HFFc6 (cell line): Measurements from ENCODE around the gene THRSP. TPM values are rescaled to one million over a fixed set of nuclear protein-coding genes. Genes with fewer than 3 reads are reported as not detected.

Source experiments
- DNase-seq: peaks from one replicate; pipeline ENCODE4 v3.0.0-alpha.2; 2018
- H3K27ac Mint-ChIP-seq: 2 replicates; pipeline ENCODE4 v1.8.0; 2020; ENCODE audit warnings: mild to moderate bottlenecking, mixed read lengths
- H3K27me3 Mint-ChIP-seq: 2 replicates; pipeline ENCODE4 v1.8.0; 2021; ENCODE audit warnings: mild to moderate bottlenecking, moderate library complexity, mixed read lengths; ENCODE audit not compliant: insufficient read depth
- H3K36me3 Mint-ChIP-seq: 2 replicates; pipeline ENCODE4 v1.8.0; 2021; ENCODE audit warnings: low read depth, mixed read lengths
- H3K4me1 Mint-ChIP-seq: 2 replicates; pipeline ENCODE4 v1.8.0; 2020; ENCODE audit warnings: low read depth, mixed read lengths
- H3K4me3 Mint-ChIP-seq: 2 replicates; pipeline ENCODE4 v1.8.0; 2020; ENCODE audit warnings: mild to moderate bottlenecking, moderate library complexity, mixed read lengths
- H3K9me3 Mint-ChIP-seq: 2 replicates; pipeline ENCODE4 v1.8.0; 2020; ENCODE audit warnings: mild to moderate bottlenecking, mixed read lengths
- total RNA-seq, 6 experiments: library from RNA; stranded (reverse); fragmentation: NEBNext Ultra II Directional; extraction: Animal tissue kit (Norgen Biotek cat#: 25700); gene quantifications; 2 replicates in 1 of 6; 3 replicates in 5 of 6; pipeline ENCODE4 v1.2.3, GENCODE V29; 2021
- TF ChIP-seq, protein P1 (sequence below): fragments of 200-600 bp; sonication (generic); IDR thresholded peaks from 2 replicates; pipeline ENCODE4 v1.5.0; 2021; ENCODE audit warnings: antibody characterized with exemption, mild to moderate bottlenecking

THRSP gene
- total RNA-seq, 6 experiments from 2014 or later, result not detected

DNA sequence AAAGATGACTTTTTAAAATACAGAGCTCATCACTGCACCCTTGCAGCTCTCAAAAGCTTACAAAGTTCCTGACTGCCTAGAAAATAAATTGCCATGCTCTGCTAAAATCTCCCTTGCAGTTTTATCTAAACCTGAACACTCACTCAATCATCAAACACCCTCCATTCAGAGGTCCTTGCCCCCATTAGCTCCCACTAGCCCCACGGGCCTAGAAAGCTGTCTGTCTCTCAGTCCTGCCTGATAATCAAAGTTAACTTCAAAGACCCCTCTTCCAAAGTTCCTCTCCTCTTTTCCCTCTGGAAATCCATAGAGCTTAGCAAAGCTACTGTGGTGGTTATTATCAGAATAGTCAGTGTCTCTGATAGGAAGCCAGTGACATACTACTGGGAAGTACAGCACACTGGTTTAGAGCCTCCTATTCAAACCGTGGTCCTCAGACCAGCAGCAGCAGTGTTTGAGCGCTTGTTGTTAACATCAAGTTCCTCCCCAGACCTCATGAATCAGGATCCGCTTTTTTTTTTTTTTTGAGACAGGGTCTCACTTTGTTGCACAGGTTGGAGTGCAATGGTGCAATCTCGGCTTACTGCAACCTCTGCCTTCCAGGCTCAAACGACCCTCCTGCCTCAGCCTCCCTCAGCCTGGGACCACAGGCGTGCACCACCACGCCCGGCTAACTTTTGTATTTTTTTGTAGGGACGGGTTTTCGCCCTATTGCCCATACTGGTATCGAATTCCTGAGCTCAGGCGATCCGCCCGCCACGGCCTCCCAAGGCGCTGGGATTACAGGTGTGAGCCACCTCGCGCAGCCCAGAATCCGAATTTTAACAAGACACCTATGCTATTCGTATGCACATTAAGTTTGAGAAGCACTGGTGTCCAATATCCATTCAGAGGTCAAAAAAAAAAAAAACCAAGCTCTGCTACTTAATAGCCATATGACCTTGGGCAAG lies 14.8 kb downstream of the THRSP start:
- peak overlapping the region; percentile 97 for H3K4me3 Mint-ChIP-seq
- H3K36me3 Mint-ChIP-seq, result peaks cover 32% of the 10 kb centered on the region
- TF ChIP-seq, protein P1, sequence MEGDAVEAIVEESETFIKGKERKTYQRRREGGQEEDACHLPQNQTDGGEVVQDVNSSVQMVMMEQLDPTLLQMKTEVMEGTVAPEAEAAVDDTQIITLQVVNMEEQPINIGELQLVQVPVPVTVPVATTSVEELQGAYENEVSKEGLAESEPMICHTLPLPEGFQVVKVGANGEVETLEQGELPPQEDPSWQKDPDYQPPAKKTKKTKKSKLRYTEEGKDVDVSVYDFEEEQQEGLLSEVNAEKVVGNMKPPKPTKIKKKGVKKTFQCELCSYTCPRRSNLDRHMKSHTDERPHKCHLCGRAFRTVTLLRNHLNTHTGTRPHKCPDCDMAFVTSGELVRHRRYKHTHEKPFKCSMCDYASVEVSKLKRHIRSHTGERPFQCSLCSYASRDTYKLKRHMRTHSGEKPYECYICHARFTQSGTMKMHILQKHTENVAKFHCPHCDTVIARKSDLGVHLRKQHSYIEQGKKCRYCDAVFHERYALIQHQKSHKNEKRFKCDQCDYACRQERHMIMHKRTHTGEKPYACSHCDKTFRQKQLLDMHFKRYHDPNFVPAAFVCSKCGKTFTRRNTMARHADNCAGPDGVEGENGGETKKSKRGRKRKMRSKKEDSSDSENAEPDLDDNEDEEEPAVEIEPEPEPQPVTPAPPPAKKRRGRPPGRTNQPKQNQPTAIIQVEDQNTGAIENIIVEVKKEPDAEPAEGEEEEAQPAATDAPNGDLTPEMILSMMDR, result no peak
- no peaks in the 10 kb centered on the region for H3K9me3 Mint-ChIP-seq
- H3K4me1 Mint-ChIP-seq, result peaks cover 35% of the 10 kb centered on the region
- no peaks in the 10 kb centered on the region; the same call in 1 of the 2 replicates for H3K27me3 Mint-ChIP-seq
- DNase-seq, result no peak
- H3K27ac Mint-ChIP-seq, result peak overlapping the region; percentile 93

DNA sequence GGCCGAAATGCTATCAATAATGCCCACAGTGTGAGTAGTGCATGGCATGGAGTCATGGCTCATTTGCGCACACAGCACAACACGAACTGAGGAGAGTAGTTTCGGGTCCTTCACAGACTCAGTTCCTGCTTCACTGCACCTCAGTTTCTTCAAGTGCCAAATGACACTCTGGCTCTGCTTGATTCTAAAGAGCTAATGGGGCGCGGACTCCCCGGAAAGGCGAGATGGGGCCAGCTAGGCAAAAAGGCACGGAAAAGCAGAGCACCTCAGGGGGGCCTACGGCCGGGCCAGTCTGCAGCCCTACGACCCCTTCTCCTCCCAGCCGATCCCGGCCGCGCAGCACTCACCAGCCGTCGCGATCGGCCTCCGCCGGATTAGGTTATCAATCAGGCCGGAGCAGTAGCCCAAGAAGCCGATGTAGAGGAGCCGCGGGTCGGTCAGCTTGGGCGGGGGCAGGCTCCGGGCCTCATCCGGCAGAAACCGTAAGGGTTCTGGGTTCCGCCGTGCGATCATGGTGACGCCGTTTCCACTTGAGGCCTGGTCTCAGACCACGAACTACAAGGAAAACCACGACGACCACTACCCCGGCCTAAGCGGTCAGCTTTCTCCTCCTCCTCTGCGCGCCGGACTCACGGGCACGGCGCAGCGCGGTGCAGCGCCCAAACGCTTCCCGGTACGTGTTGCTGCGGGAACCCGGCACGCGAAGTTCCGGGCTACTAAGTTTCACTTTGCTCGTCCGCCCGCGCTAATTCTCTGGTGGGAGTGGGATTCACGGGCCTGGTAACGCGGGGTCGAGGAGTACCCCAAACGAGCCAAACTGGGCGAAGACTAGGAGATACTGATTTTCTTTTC lies 15.8 kb downstream of the THRSP start, which contains the start of gene NDUFC2:
Gene NDUFC2 (minus strand): TSS at position 631 of the 852 bp plus-strand sequence. CDS start 118 bp downstream, at position 513.
- H3K36me3 Mint-ChIP-seq, result peaks cover 32% of the 10 kb centered on the region
- H3K27ac Mint-ChIP-seq, result peak within 1 kb of the TSS; percentile 93
- H3K9me3 Mint-ChIP-seq, result no peaks in the 10 kb centered on the region
- H3K27me3 Mint-ChIP-seq, result no peaks in the 10 kb centered on the region; the same call in 1 of the 2 replicates
- peak within 1 kb of the TSS; percentile 97 for H3K4me3 Mint-ChIP-seq
- H3K4me1 Mint-ChIP-seq, result peaks cover 34% of the 10 kb centered on the region
- TF ChIP-seq, protein P1, result no peak
- DNase-seq, result peak; percentile 60

DNA sequence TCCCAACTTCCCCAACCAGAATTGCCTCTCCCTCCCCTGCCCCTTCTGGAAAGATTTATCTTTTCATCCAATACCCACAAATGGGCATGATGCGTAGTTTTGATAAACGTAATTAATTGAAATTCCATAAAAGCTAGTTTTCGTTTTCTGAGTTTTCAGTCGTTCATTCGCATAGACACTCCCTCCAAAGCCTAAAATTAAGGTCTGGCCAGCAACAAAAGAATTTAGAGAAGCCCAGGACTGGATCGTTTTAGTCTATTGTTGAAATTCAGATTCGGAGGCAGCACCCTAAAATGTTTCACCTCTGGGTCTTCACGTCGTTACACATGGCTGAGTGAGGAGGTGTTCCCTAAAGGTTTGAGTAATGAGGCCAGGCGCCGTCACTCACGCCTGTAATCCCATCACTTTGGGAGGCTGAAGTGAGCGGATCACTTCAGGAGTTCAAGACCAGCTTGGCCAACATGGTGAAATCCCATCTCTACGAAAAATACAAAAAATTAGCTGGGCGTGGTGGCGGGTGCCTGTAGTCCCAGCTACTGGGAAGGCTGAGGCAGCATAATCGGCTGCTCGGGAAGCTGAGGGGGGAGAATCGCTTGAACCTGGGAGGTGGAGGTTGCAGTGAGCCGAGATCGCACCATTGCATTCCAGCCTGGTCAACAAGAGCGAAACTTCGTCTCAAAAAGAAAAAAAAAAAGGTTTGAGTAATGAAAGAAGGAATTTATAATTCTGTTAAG lies 16.6 kb downstream of the THRSP start:
- TF ChIP-seq, protein P1, result no peak
- Mint-ChIP-seq H3K27ac (peak overlapping the region; percentile 93), H3K27me3 (no peaks in the 10 kb centered on the region; the same call in 1 of the 2 replicates), H3K36me3 (peaks cover 25% of the 10 kb centered on the region), H3K4me1 (peaks cover 27% of the 10 kb centered on the region), H3K4me3 (peak overlapping the region; percentile 97), H3K9me3 (no peaks in the 10 kb centered on the region)
- DNase-seq, result no peak

DNA sequence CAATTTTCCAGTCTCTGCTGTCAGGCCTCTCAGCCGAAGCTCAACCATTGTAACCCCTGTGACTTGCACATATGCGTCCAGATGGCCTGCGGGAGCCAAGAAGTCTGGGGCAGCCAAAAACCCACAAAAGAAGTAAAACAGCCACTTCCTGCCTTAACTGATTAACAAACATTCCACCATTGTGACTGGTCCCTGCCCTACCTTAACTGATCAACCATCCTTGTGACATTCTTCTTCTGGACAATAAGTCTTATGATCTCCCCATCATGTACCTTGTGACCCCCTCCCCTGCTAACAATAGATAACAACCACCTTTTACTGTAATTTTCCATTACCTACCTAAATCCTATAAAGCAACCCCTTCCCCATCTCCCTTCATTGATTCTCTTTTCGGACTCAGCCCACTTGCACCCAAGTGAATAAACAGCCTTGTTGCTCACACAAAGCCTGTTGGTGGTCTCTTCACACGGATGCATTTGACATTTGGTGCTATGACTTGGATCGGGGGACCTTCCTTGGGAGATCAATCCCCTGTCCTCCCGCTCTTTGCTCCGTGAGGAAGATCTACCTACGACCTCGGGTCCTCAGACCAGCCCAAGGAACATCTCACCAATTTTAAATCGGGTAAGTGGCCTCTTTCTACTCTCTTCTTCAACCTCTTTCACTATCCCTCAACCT lies 17.3 kb downstream of the THRSP start:
- peak overlapping the region; percentile 93 for H3K27ac Mint-ChIP-seq
- TF ChIP-seq, protein P1, result no peak
- no peaks in the 10 kb centered on the region for H3K9me3 Mint-ChIP-seq
- peaks cover 21% of the 10 kb centered on the region for H3K36me3 Mint-ChIP-seq
- peaks cover 22% of the 10 kb centered on the region for H3K4me1 Mint-ChIP-seq
- peak; percentile 91 for DNase-seq
- no peaks in the 10 kb centered on the region; the same call in 1 of the 2 replicates for H3K27me3 Mint-ChIP-seq
- peak overlapping the region; percentile 97 for H3K4me3 Mint-ChIP-seq
